HepG2 (cell line): ENCODE measurements around the gene PARN. TPM values are rescaled to one million over a fixed set of nuclear protein-coding genes. Genes with fewer than 3 reads are reported as not detected.

Source experiments
- ARID4A ChIP-seq: sonication (generic); formaldehyde crosslinking; IDR thresholded peaks from 2 replicates; pipeline ENCODE4 v1.5.0; 2020; ENCODE audit warnings: mild to moderate bottlenecking, missing genetic modification reagents, borderline replicate concordance
- CC2D1A ChIP-seq: sonication (generic); formaldehyde crosslinking; IDR thresholded peaks from 2 replicates; pipeline ENCODE4 v1.8.1; 2023; ENCODE audit warnings: mild to moderate bottlenecking, missing genetic modification reagents
- RBM39 ChIP-seq: fragments of 200-400 bp; formaldehyde crosslinking; IDR thresholded peaks from one replicate; pipeline ENCODE4 v1.6.1; 2018; ENCODE audit warnings: antibody characterized with exemption, mild to moderate bottlenecking, low read depth, low read length; ENCODE audit not compliant: poor library complexity, severe bottlenecking
- SOX13 ChIP-seq, 3 experiments: fragments of 450-650 bp in 1 of 3; sonication (generic) in 1 of 3; formaldehyde crosslinking in 1 of 3; IDR thresholded peaks in 2 of 3; conservative IDR thresholded peaks in 1 of 3; 2 replicates each; pipeline versions ENCODE4 v1.5.0 to v1.6.1; 2016 to 2020; ENCODE audit warnings: antibody characterized with exemption in 1 of 3, mild to moderate bottlenecking in 1 of 3, missing compliant biosample characterization in 1 of 3, missing genetic modification reagents in 1 of 3, moderate library complexity in 1 of 3
- SOX6 ChIP-seq, 2 experiments: fragments of 450-650 bp in 1 of 2; sonication (generic) in 1 of 2; formaldehyde crosslinking in 1 of 2; IDR thresholded peaks; 2 replicates each; pipeline versions ENCODE4 v1.4.0 to v1.6.1; 2017 to 2020; ENCODE audit warnings: antibody characterized with exemption in 1 of 2, mild to moderate bottlenecking in 1 of 2, missing genetic modification reagents in 1 of 2
- TARDBP ChIP-seq: sonication (generic); formaldehyde crosslinking; IDR thresholded peaks from 2 replicates; pipeline ENCODE4 v1.8.0; 2022; ENCODE audit warnings: mild to moderate bottlenecking, missing genetic modification reagents
- ZBTB1 ChIP-seq: sonication (generic); formaldehyde crosslinking; IDR thresholded peaks from 2 replicates; pipeline ENCODE4 v1.4.0; 2020; ENCODE audit warnings: missing genetic modification reagents, borderline replicate concordance
- ZNF230 ChIP-seq: sonication (generic); formaldehyde crosslinking; IDR thresholded peaks from 2 replicates; pipeline ENCODE4 v1.4.0; 2020; ENCODE audit warnings: mild to moderate bottlenecking, missing genetic modification reagents
- ZNF264 ChIP-seq: sonication (generic); formaldehyde crosslinking; IDR thresholded peaks from 2 replicates; pipeline ENCODE4 v1.4.0; 2020; ENCODE audit warnings: missing genetic modification reagents
- ZNF382 ChIP-seq: sonication (generic); formaldehyde crosslinking; IDR thresholded peaks from 2 replicates; pipeline ENCODE4 v1.5.0; 2020; ENCODE audit warnings: missing genetic modification reagents, mild to moderate bottlenecking, borderline replicate concordance
- polyA plus RNA-seq, 8 experiments: library from polyadenylated mRNA; depleted of rRNA in 3 of 8; stranded (reverse) in 7 of 8; unstranded in 1 of 8; fragments of >200 nt; fragmentation: Illumina TruSeq in 4 of 8; extraction: Trizol in 4 of 8; gene quantifications; 2 replicates each; pipeline versions ENCODE4 v1.2.1 to v1.2.3, GENCODE V29; 2011 to 2016; ENCODE audit warnings: low read depth in 4 of 8, missing spikeins in 1 of 8, mixed read lengths in 1 of 8; ENCODE audit not compliant: insufficient read depth in 1 of 8
- total RNA-seq, 5 experiments: library from RNA; depleted of rRNA; stranded (reverse); fragments of >200 nt; fragmentation: Illumina TruSeq; extraction: Trizol; gene quantifications; 2 replicates each; pipeline ENCODE4 v1.2.3, GENCODE V29; 2016; ENCODE audit warnings: low read depth in 1 of 5
- TF ChIP-seq, protein P1 (sequence below): sonication (generic); formaldehyde crosslinking; IDR thresholded peaks from 2 replicates; pipeline ENCODE4 v1.5.1; 2020; ENCODE audit warnings: mild to moderate bottlenecking, missing genetic modification reagents

The PARN gene
- total and polyA plus RNA-seq, 2 of the 13 experiments (the other 11 are each of a cell fraction or from before 2014, with no cell fraction given) = 13.3 to 47.6 TPM

DNA sequence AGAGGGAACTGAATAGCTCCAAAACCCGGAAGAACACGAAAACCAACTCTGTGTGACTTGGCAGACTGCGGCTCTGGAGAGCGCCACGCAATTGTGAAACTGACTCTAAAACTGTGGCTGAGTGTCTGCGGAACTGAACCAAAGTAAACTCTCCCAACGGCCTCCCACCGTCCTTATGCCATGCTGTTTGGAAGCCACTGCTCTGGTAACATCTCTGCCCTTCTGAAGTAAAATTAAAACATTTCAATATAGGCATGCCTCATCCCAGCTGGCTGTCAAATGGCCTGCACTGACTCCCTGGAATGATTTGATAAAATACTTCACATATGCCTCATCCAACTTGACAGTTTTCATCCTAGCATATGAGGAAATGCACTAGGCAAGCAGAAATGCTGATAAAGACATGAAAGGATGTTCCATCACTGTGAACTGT lies 70.2 kb downstream of the PARN start (continued):
- TF ChIP-seq ZNF382 (CRISPR knock-in tag) (no peak), ZNF264 (CRISPR knock-in tag) (no peak), ARID4A (CRISPR knock-in tag) (no peak; the same call in 1 of the 2 replicates), RBM39 (no peak), SOX13 (IDR thresholded peaks at IDR 0.05) (no peak), SOX13 (CRISPR knock-in tag; conservative IDR thresholded peaks at IDR 0.05 in 1 of 2, IDR thresholded peaks at IDR 0.05 in 1 of 2) (0 out of 4 replicates have a peak, but pooled peaks of 1 of the 2 experiments have one; percentile 25), ZNF230 (CRISPR knock-in tag) (no peak), CC2D1A (CRISPR knock-in tag) (no peak), ZBTB1 (CRISPR knock-in tag) (no peak), TARDBP (CRISPR knock-in tag) (no peak), SOX6 (IDR thresholded peaks at IDR 0.05) (no peak), SOX6 (CRISPR knock-in tag; IDR thresholded peaks at IDR 0.05) (0 out of 2 replicates have a peak, but pooled peaks have one; percentile 13)
- TF ChIP-seq, protein P1, sequence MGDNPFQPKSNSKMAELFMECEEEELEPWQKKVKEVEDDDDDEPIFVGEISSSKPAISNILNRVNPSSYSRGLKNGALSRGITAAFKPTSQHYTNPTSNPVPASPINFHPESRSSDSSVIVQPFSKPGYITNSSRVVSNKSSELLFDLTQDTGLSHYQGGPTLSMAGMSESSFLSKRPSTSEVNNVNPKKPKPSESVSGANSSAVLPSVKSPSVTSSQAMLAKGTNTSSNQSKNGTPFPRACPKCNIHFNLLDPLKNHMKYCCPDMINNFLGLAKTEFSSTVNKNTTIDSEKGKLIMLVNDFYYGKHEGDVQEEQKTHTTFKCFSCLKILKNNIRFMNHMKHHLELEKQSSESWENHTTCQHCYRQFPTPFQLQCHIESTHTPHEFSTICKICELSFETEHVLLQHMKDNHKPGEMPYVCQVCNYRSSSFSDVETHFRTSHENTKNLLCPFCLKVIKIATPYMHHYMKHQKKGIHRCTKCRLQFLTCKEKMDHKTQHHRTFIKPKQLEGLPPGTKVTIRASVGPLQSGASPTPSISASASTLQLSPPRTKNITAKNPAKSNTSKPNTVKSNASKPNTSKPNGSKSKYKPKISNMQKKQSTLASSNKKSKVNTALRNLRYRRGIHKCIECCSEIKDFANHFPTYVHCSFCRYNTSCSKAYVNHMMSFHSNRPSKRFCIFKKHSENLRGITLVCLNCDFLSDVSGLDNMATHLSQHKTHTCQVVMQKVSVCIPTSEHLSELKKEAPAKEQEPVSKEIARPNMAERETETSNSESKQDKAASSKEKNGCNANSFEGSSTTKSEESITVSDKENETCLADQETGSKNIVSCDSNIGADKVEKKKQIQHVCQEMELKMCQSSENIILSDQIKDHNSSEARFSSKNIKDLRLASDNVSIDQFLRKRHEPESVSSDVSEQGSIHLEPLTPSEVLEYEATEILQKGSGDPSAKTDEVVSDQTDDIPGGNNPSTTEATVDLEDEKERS = no peak
- TF ChIP-seq, all 625 proteins: peak for 56
